CMK (cell line): ENCODE measurements around the gene ALDOB.

Experiments
- DNase-seq: peaks from one replicate; pipeline ENCODE4 v3.0.0-alpha.2; 2010; ENCODE audit warnings: low read depth

ALDOB gene

GRCh38 chr9:101383361-101383760, 52.2 kb downstream of the ALDOB start:
- no peak for DNase-seq

- DNase-seq, result no peak
Observed at GRCh38 chr9:101381833-101382342, 53.7 kb downstream of the ALDOB start.

GRCh38 chr9:101381118-101381517, 54.5 kb downstream of the ALDOB start:
- no peak for DNase-seq

GRCh38 chr9:101380295-101380694, 55.3 kb downstream of the ALDOB start:
- no peak for DNase-seq

GRCh38 chr9:101376111-101376848, 59.3 kb downstream of the ALDOB start:
- no peak for DNase-seq

- DNase-seq, result no peak
Observed at GRCh38 chr9:101375546-101375945, 60.0 kb downstream of the ALDOB start.

- DNase-seq, result no peak
Observed at GRCh38 chr9:101372327-101373118, 63.1 kb downstream of the ALDOB start.

- DNase-seq, result no peak
Observed at GRCh38 chr9:101371813-101372212, 63.8 kb downstream of the ALDOB start.
